A549 treated with RU486 at 1 μM for 4 hours (cell line): ENCODE data around the gene CORT. TPM values are rescaled to one million over a fixed set of nuclear protein-coding genes. Genes with fewer than 3 reads are reported as not detected.

Source experiments
- total RNA-seq: library from RNA; stranded (reverse); fragments of 200-300 nt; extraction: Qiagen RNA extraction; gene quantifications from 5 replicates; pipeline ENCODE4 v1.2.3, GENCODE V29; 2022; ENCODE audit warnings: low read depth

The CORT gene, protein sequence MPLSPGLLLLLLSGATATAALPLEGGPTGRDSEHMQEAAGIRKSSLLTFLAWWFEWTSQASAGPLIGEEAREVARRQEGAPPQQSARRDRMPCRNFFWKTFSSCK
- 0.18 to 0.49 TPM (median 0.36 TPM) in 4 of 5 replicates, not detected in the other for total RNA-seq

DNA sequence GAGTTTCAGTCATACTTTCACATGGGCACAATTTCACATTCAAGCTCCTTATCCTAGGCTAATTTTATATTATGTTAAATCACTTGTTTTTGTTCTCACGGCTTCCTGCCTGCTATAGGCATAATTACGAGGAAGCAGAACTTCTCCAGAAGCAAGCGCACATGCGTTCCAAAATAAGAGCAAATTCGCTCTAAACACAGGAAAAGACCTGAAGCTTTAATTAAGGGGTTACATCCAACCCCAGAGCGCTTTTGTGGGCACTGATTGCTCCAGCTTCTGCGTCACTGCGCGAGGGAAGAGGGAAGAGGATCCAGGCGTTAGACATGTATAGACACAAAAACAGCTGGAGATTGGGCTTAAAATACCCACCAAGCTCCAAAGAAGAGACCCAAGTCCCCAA, at the start of gene CORT:
CORT (plus strand) TSS at position 281 of the 400 bp plus-strand sequence. CDS start 193 bp downstream, outside the sequence.

DNA sequence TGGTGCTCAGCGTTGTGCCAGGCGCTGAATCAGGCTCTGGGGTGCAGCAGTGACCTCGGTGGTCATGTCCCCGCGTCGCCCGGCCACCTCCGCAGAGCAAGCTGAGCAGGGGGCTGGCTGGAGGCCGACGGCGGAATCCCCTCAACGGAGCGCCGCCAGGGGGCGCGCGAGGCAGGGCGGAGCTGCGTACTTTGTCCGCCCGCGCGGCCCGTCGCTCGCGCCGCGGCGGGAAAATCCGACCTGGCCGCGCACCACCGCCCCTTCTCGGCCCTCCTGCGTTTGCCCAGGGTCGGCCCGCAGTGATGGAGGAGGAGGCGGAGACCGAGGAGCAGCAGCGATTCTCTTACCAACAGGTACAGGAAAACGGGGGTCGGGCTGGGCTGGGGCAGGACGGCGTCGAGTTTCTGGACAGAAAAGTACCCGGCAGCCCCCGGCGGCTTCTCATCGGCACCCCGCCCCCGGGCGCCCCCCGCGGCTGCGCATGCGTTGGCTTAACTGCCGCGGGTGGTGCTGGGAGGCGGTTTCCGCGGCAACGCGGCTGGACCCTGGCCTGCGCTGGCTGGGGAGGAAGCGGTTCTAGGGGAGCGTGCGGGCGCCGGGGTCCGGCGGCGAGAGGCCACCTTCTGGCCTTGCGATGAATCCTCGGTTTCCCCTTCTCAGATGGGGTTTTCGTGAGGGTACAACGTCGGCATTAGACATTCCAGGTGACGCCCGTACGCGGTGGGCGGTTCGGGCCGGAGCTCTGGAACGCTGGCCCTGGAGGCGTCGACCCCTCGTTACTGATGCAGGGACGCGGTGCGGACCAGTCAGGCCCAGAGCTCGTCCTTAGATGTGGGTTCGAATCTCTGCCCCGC, 19.4 kb upstream of the CORT start, which contains the start of gene CENPS:
CENPS (plus strand) TSS at position 218 of the 854 bp plus-strand sequence; CDS start at position 303, 85 bp downstream.

DNA sequence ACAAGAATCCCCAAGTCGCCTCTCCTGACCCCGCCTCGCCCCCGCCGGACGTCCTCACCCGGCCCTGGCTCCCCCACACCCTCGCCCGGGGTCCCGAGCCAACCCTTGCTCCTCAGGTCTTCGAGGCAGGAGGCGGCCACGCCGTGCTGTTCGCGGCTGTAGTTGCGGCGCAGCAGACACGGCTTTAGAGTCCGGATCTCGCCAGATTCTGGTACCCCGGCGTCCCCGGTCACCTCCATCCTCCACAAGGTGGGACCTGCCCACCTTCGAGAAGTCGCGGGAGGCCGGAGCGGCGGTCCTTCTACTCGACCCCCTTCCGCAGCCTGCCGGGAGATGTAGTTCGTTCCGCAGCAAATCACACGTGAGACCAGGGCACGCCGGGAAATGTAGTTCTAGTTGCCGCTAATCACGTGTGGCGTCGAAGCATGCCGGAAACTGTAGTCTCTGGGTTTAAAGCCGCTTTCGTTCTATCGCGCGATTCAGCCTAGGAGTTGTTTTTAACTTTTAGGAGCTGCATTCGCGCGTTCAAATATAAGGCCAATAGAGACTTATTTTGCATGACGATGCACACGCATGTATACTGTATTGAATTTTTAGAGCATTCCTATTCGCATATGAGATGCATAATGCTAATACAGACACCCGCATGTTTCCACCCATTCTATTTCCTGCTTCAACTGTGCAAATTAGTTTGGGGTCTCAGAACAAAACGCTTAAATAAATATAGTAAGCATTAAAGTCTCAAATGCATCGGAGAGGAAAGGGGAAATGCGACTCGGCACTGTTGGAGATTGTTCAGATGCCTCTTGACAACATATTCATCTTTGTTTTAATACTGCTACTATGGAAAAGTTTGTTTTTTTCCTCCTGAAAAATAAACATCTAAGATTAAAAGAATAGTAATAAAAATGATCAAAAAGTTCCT, 22.7 kb downstream of the CORT start, which contains the start of gene DFFA:
DFFA (minus strand) TSS at position 310 of the 925 bp plus-strand sequence; CDS start at position 239, 71 bp downstream.

DNA sequence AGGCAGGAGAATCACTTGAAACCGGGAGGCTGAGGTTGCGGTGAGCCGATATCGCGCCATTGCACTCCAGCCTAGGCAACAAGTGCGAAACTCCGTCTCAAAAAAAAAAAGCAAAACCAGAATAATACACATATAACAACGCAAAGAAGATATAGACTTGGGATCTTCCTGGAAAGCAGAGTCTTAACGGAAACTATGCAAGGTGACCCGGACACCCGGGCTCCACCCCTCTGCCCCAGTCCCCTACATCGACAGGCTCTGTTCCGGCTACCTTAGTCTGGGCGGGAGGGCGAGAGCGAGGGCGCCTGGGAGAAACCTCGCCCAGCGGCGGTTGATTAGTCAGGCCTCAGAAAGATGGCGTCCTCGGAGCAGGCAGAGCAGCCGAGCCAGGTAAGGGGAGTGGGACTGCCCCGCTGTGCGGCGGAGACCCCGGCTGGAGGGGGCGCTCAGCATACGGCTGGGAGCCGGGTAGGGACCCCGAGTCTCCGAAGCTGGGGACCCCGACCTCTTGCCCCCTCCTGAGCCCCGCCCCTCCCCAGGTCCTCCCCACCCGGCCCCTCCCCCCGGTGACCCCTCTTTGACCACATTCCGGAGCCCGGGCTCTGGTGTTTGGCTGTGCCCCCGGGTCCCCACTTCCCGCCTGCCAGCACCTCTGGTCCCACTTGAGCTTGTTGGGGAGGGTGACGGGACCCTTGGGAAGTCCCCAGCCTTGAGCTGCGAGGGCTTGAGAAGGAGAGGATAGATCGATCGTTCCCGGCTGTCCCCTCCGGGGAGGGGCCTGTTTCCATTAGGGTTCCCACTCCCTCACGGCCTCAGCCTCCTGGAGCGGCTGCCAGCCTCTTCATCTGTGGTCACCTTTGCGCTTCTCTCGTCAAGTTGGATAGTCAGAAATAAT, 25.0 kb downstream of the CORT start, which contains the start of gene PEX14:
PEX14 (plus strand) TSS at position 338 of the 895 bp plus-strand sequence; CDS start at position 355, 17 bp downstream.

Other genes with a start within 250 kb of the CORT start
- 7.6 to 14.4 TPM (median 13.8 TPM) in 5 replicates for gene KIF1B, start 239.5 kb upstream of the CORT start, total RNA-seq
- 1,089 to 1,195 TPM (median 1,141 TPM) in 5 replicates for gene PGD, start 51.0 kb upstream of the CORT start, total RNA-seq
- gene CENPS, start 19.6 kb upstream of the CORT start, total RNA-seq: 29.2 to 32.8 TPM (median 32.1 TPM) in 5 replicates
- 20.6 to 27.5 TPM (median 24.7 TPM) in 5 replicates for gene DFFA, start 22.5 kb downstream of the CORT start, total RNA-seq
- gene PEX14, start 24.9 kb downstream of the CORT start, total RNA-seq: 11.3 to 16.1 TPM (median 15.0 TPM) in 5 replicates